GM19193 (cell line): ENCODE results near the gene STOML1.

Source experiments
- POLR2A ChIP-seq: IDR thresholded peaks from 4 replicates; pipeline ENCODE4 v1.6.1; 2011; ENCODE audit not compliant: insufficient read depth, insufficient read length; ENCODE audit errors: extremely low read depth

The STOML1 gene

GRCh38 chr15:73937296-73937695 lies 54.8 kb downstream of the STOML1 start:
- no peak for TF ChIP-seq POLR2A

GRCh38 chr15:73936588-73937290 lies 55.4 kb downstream of the STOML1 start:
- TF ChIP-seq POLR2A, result no peak

GRCh38 chr15:73936181-73936580 lies 55.9 kb downstream of the STOML1 start:
- TF ChIP-seq POLR2A, result no peak

GRCh38 chr15:73935547-73935946 lies 56.5 kb downstream of the STOML1 start:
- TF ChIP-seq POLR2A, result no peak

- TF ChIP-seq POLR2A, result no peak
These were observed 57.8 kb downstream of the STOML1 start for GRCh38 chr15:73934281-73934680.

- no peak for TF ChIP-seq POLR2A
These were observed 59.5 kb downstream of the STOML1 start for GRCh38 chr15:73932381-73933191.

- no peak for TF ChIP-seq POLR2A
These were observed 60.7 kb downstream of the STOML1 start for GRCh38 chr15:73931441-73931840.

- TF ChIP-seq POLR2A, result no peak
These were observed 61.3 kb downstream of the STOML1 start for GRCh38 chr15:73930790-73931281.

GRCh38 chr15:73930371-73930770 lies 61.7 kb downstream of the STOML1 start:
- no peak for TF ChIP-seq POLR2A

GRCh38 chr15:73928971-73929627 lies 63.0 kb downstream of the STOML1 start:
- no peak for TF ChIP-seq POLR2A
